OCI-M2 (cell line): Measurements from ENCODE around the gene FOS.
"Not testable (repeated sequence)": the region's sequence is repeated elsewhere in the genome, so short reads cannot be mapped to it uniquely, and the experiment has no call there.

Source experiments
- DNase-seq: peaks from one replicate; lab custom pipeline; 2025; ENCODE audit not compliant: unreplicated experiment; lab: John Stamatoyannopoulos, UW

The FOS gene

DNA sequence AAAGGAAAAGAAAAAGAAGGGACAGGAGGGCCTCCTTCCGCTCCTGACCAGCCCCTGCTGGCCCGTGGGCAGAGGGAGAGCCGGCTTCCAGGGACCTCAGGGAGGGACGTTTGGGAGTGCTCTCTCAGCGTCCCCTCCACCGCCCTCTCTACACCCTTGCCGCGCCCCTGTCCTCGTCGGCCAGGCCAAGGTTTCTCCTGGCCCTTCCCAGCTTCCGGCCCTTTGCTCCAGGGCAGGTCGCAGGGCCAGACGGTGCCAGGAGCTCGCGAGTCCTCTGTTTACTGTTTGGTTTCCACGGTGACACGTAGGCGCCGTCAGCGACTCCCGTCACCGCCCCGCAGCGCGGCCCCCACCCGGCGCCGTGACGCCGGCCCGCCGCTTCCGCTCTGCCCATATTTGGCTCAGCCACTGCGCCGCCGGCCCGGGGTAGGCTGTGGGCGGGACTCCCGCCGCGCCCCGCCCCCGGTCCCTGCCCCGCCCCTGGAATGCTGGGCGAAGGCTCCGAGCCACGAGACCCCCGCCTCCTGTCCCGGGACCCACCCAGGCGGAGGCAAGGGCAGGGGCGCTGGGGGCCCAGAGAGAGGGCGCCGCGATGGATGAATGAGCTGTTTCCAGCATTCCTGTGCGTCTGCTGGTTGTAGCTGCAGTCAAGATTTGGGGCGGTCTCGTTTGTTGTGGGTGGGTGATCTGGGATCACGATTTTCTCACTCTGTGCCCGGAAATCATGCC, 15.5 kb downstream of the FOS start:
- DNase-seq = peak; percentile 46

DNA sequence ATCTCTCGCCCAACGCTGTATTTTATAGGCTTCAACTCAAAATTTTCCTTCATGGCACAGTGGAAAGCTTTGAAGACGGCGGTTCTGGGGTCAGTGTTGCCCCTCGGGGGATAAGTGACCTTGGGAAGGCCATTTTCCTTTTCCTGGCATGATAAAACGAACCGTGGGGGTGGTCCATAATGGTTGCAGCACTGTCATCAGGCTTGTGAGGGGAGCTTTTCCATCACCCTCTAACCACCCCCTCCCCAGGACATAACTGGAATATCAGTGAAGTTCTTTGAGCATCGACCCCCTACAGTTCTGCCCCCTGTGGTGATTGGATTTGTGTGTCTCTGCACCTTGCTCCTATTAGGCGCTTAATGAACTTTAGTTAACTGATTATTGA, 16.0 kb downstream of the FOS start:
- no peak for DNase-seq

- no peak for DNase-seq
These were observed 16.4 kb downstream of the FOS start for GRCh38 chr14:75295061-75295461.

DNA sequence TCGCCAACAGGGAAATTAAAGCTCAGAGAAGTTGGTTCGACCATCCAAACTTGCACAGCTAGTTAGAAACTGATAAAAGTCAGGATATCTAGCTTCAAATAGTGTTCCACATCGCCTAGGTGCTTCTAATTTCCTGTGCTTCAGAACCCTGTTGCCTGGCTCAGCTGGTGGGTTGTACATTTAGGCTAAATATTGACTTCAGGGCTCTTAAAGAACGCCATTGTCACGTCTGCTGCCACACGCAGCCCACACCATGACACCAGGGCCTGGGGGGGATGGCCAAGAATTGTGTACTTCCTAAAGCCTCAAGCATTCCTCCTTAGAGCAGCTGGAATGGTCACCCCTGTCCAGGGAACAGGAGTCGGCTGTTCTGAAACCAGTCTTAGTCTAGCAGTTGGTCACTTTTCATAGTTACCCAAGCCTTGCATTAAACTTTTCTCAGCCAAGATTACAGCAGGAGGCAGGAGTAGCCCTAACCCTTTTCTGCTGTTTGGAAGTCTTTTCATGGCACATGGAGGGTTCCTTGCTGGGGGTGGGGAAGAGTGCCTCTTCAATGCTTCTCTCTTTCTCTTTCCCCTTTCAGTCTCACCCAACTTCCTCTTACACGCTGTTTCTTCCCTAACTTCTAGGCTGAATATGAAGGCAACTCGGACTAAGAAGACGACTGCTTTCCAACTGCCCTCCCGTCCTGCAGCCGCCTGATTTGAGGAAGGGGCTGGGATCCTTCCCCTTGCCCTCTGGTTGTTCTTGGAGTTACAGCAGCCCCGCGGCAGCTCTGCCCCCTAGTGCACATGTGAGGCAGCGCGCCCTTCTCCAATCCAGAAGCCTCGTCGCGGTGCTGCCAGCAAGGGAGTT, 17.1 kb downstream of the FOS start:
- DNase-seq = peak; percentile 78

GRCh38 chr14:75297411-75298040, 18.9 kb downstream of the FOS start:
- DNase-seq = no peak

DNA sequence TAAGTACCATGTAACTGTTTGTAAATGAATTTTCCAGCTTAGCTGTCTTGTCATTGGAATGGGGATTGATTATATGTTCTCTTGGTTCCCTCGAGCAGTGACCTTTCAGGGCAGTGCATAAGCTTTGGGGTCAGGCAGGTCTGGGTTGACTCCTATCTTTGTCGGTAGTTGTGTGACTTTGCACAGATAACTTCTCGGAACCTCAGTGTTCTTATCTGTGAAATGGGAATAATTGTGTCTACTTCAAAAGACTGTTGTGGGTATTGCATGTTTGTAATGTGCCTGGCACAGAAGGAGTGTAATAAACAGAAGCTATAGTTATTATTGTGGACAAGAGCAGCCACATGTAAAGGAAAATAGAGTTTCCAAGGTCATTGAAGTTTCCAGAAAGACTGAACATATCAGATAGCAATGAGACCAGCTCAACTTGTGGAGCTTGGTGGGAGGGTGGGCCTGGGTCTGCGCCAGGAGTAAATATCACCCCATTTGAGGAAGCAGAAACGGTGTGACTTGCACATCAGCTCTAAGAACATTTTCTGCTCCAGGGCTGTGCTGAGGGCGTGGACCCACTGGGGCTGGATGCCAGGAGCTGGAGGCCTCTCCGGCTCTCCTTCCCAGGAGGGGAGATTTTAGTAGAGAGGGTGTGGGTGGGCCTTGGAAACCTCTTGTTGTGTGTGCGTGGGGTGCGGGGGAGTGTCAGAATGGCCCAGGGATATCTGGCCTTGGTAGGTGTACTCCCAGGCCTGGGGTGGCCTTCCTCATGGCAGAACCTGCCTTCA, 19.7 kb downstream of the FOS start:
- no peak for DNase-seq

- no peak for DNase-seq
These were observed 20.4 kb downstream of the FOS start for GRCh38 chr14:75299059-75299458.

DNA sequence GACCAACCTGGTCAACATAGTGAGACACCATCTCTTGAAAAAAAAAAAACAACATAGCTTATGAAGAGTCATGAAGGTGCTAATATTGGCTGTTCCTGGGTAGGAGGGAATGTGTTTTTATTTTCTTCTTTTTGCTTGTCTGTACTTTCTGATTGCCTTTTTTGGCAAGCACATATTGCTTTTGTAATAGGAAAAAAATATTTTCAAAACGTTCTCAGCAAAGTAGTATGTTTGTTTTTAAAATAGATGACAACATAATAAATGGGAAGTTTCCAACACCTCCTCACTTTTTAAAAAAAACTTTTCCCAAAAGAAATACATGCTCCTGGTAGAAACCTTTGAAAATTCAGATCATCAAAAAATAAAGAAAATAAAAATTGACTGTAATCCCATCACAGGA, 20.9 kb downstream of the FOS start:
- no peak for DNase-seq

- DNase-seq = no peak
These were observed 23.2 kb downstream of the FOS start for GRCh38 chr14:75301666-75302325.

GRCh38 chr14:75303381-75303789, 24.8 kb downstream of the FOS start:
- DNase-seq = peak; percentile 25

DNA sequence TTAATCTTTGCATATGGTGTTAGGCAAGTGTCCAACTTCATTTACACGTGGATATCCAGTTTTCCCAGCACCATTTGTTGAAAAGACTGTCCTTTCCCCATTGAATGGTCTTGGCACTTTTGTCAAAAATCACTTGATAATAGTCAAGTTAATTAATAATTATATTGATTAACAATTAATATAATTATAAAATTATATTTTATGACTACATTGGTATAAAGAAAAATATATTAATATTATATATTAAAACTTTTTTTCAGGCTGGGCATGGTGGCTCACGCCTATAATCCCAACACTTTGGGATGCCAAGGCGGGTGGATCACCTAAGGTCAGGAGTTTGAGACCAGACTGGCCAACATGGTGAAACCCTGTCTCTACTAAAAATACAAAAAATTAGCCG, 27.8 kb downstream of the FOS start:
- DNase-seq = not testable (repeated sequence)

- no peak for DNase-seq
These were observed 28.5 kb downstream of the FOS start for GRCh38 chr14:75306927-75307699.

GRCh38 chr14:75307700-75308379, 29.2 kb downstream of the FOS start:
- DNase-seq = peak; percentile 52

DNA sequence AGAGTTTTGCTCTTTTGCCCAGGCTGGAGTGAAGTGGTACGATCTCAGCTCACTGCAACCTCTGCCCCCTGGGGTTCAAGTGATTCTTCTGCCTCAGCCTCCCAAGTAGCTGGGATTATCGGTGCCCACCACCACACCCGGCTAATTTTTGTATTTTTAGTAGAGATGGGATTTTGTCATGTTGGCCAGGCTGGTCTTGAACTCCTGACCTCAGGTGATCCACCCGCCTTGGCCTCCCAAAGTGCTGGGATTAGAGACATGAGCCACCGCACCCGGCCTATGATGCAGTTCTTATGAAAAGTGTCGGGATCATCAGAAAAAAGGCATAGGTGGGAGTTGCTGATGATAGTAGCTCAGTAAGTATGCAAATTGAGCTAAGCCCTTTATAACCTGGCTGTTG, 30.4 kb downstream of the FOS start:
- DNase-seq = not testable (repeated sequence)

GRCh38 chr14:75309561-75309960, 30.9 kb downstream of the FOS start:
- DNase-seq = not testable (repeated sequence)

DNA sequence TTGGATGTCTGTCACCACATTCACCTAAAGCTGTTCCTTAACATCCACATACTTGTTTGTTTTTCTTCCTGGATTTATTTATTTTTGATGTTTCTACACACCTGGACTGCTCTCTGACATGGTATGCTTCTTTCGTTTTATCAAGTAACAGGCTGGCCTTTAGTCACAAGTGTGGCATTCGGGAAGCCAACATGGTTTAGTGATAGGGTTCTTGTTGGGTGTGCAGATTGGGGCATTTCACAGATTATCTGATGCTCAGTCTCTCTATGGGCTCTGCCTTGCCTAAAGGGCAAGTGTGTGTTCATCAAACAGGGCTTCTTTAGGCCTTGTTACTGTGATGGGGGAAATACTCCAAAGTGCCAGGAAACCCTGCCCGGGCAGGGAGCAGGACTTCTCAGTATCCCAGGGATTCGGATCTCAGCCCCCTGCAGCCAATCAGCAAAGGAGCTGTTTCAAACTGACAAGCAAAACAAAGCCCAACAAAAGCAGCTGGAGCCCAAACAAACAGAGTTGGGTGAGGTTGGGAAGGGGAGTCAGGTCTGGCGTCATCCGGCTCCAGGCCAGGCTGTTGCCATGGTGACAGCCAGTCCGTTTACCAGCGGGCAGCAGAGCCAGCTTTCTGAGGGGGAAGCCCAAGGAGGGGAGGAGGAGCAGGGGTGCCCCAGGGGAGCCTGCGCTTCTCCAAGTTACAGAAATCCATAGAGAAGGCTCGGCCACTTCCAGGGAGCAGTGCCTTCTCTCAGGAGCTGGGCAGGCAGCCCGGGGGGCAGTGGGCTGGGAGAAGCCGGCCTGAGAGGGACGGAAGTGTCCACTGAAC, 31.9 kb downstream of the FOS start:
- DNase-seq = no peak

- no peak for DNase-seq
These were observed 32.7 kb downstream of the FOS start for GRCh38 chr14:75311356-75311755.

DNA sequence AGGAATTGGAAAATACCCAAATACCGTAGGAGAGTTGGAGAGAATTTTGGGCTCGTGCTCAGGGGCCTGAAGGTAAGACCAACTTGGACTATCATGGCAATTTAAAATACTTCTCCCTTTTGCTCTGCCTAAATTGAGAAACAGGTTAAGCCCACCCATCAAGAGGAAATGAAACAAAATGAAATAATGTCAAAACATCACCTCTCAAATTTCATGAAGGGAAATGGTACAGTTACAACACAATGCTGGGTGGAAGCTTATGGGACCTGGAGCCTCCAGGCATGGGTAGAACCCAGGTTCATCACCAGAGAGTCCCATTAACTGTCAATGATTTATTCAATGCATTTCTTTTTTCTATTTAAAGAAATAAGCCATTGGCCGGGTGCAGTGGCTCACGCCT, 33.7 kb downstream of the FOS start:
- no peak for DNase-seq
